HG02642 (cell line): ENCODE results near the gene AMN1.
A peak's percentile ranks its signal among the peaks of the same experiment; 100 is the strongest.
"Not testable (repeated sequence)": the region's sequence is repeated elsewhere in the genome, so short reads cannot be mapped to it uniquely, and the experiment has no call there.

Experiments used
- ATAC-seq: cut with Tn5 transposase; IDR thresholded peaks from one replicate; pipeline ENCODE4 v1.9.1; 2021; ENCODE audit warnings: mild to moderate bottlenecking; ENCODE audit not compliant: unreplicated experiment, poor library complexity

Gene AMN1

GRCh38 chr12:31728917-31729640, at the start of gene AMN1:
AMN1 (minus strand) TSS chr12:31729021; CDS start chr12:31729008, 13 bp downstream.
- ATAC-seq = peak; percentile 96

GRCh38 chr12:31773867-31774266, 45.0 kb upstream of the AMN1 start:
- peak; percentile 46 for ATAC-seq

GRCh38 chr12:31773223-31773750, 44.5 kb upstream of the AMN1 start:
- peak; percentile 66 for ATAC-seq

- ATAC-seq = no peak
Observed at GRCh38 chr12:31772685-31773222, 43.9 kb upstream of the AMN1 start.

GRCh38 chr12:31772186-31772585, 43.4 kb upstream of the AMN1 start:
- no peak for ATAC-seq

- no peak for ATAC-seq
Observed at GRCh38 chr12:31768046-31768445, 39.2 kb upstream of the AMN1 start.

GRCh38 chr12:31765931-31766330, 37.1 kb upstream of the AMN1 start:
- no peak for ATAC-seq

- ATAC-seq = no peak
Observed at GRCh38 chr12:31759632-31760459, 31.0 kb upstream of the AMN1 start.

- ATAC-seq = not testable (repeated sequence)
Observed at GRCh38 chr12:31758297-31758696, 29.5 kb upstream of the AMN1 start.

GRCh38 chr12:31756977-31757420, 28.2 kb upstream of the AMN1 start:
- no peak for ATAC-seq

GRCh38 chr12:31752450-31752849, 23.6 kb upstream of the AMN1 start:
- no peak for ATAC-seq

GRCh38 chr12:31751085-31751484, 22.3 kb upstream of the AMN1 start:
- no peak for ATAC-seq

GRCh38 chr12:31750747-31751039, 21.9 kb upstream of the AMN1 start:
- ATAC-seq = no peak

- peak; percentile 87 for ATAC-seq
Observed at GRCh38 chr12:31749024-31749704, 20.3 kb upstream of the AMN1 start.

- ATAC-seq = no peak
Observed at GRCh38 chr12:31745242-31745641, 16.4 kb upstream of the AMN1 start.

GRCh38 chr12:31744363-31744762, 15.5 kb upstream of the AMN1 start:
- not testable (repeated sequence) for ATAC-seq

GRCh38 chr12:31742891-31743290, 14.1 kb upstream of the AMN1 start:
- ATAC-seq = no peak

- no peak for ATAC-seq
Observed at GRCh38 chr12:31740628-31741027, 11.8 kb upstream of the AMN1 start.

GRCh38 chr12:31737763-31738162, 8.9 kb upstream of the AMN1 start:
- no peak for ATAC-seq

- ATAC-seq = no peak
Observed at GRCh38 chr12:31737345-31737744, 8.5 kb upstream of the AMN1 start.

- ATAC-seq = peak; percentile 38
Observed at GRCh38 chr12:31736472-31736871, 7.7 kb upstream of the AMN1 start.
